Measurements from ENCODE around the gene BCL2L13. TPM values are rescaled to one million over a fixed set of nuclear protein-coding genes. Genes with fewer than 3 reads are reported as not detected.

The BCL2L13 gene
- polyA plus RNA-seq, 1 donor (not counting 4 experiments of a cell fraction or from before 2014, with no cell fraction given), result 51.0 TPM

DNA sequence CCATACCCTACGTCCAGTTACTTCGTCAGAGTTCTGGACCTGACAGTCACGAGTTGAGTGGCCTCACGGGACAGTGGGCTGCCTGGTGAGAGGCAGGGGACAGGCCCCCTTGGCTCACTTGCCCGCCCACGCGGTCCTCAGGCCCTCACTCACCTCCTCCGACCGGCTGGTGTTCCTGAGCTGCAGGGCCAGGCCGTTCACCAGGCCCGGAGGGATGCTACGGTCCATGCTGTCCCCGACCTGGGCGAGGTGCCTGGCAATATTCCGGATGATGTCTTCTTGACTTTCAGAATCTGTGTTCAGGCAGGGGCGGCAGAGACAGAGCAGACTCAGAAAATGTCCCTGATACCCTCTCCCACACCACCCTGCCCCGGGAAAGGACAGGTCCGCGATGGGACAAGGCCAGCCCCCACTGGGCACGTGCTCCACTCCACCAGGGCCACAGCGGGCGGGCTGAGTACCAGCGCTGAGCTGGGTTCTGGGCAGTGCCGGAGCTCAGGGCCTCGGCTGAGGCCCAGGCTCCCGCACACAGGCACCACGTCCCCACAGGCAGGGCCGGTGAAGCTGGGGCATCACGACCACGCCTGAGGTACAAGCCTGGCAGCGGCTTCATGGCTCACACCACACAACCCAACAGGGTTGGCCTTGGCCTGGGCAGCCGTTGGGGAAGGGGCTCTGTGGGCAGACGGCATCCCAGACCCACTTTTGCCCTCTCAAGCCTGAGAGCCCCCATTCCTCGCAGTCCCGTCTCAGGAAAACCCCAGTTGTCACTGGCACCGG, 100.8 kb downstream of the BCL2L13 start:
- H3K9ac ChIP-seq (ENCODE audit: control insufficient read depth, extremely low read depth, insufficient read depth, low read length), result no peak overlapping the region
- dilution Hi-C loops (cut with MboI; ENCODE audit: extremely low pct_ligation_motif_present, low sequenced_read_pairs), result no loop called here
- no peaks in the 10 kb centered on the region for H3K9me3 ChIP-seq (ENCODE audit: control insufficient read depth, low read depth, low read length)
- FAIRE-seq (no peak), DNase-seq (ENCODE audit: low read depth, low spot score) (no peak)
- no peaks in the 10 kb centered on the region for H4K20me1 ChIP-seq (ENCODE audit: control insufficient read depth, extremely low read depth, insufficient read depth, low read length)
- peaks cover 6% of the 10 kb centered on the region for H3K4me1 ChIP-seq (ENCODE audit: control insufficient read depth, extremely low read depth, insufficient read depth, low read length)
- TF ChIP-seq, protein P1, sequence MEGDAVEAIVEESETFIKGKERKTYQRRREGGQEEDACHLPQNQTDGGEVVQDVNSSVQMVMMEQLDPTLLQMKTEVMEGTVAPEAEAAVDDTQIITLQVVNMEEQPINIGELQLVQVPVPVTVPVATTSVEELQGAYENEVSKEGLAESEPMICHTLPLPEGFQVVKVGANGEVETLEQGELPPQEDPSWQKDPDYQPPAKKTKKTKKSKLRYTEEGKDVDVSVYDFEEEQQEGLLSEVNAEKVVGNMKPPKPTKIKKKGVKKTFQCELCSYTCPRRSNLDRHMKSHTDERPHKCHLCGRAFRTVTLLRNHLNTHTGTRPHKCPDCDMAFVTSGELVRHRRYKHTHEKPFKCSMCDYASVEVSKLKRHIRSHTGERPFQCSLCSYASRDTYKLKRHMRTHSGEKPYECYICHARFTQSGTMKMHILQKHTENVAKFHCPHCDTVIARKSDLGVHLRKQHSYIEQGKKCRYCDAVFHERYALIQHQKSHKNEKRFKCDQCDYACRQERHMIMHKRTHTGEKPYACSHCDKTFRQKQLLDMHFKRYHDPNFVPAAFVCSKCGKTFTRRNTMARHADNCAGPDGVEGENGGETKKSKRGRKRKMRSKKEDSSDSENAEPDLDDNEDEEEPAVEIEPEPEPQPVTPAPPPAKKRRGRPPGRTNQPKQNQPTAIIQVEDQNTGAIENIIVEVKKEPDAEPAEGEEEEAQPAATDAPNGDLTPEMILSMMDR (optimal IDR thresholded peaks at IDR 0.05 in 1 of 3, IDR thresholded peaks at IDR 0.05 in 1 of 3, conservative IDR thresholded peaks at IDR 0.05 in 1 of 3; ENCODE audit: extremely low read depth in 1 of 3, insufficient read depth in 2 of 3, low read length in 3 of 3), result no peak
- TF ChIP-seq EZH2 (IDR thresholded peaks at IDR 0.05; ENCODE audit: low read length), result no peak
- no peaks in the 10 kb centered on the region for H3K79me2 ChIP-seq (ENCODE audit: control insufficient read depth, insufficient read depth, low read length)
- H3K36me3 ChIP-seq (ENCODE audit: control insufficient read depth in 2 of 2, extremely low read depth in 1 of 2, insufficient read depth in 2 of 2, low read length in 2 of 2), result peaks cover 0 to 11% of the 10 kb centered on the region in 2 experiments
- no peak overlapping the region for H3K4me2 ChIP-seq (ENCODE audit: control insufficient read depth, extremely low read depth, insufficient read depth, low read depth, low read length)
- no peaks in the 10 kb centered on the region for H3K9me1 ChIP-seq (ENCODE audit: control insufficient read depth, extremely low read depth, insufficient read depth, low read length)
- H3K27ac ChIP-seq (ENCODE audit: control insufficient read depth, insufficient read depth, low read length), result no peak overlapping the region
- no peaks in the 10 kb centered on the region for H3K27me3 ChIP-seq (ENCODE audit: control insufficient read depth, extremely low read depth, insufficient read depth, low read length)
- H3K4me3 ChIP-seq (ENCODE audit: control insufficient read depth in 2 of 3, extremely low read depth in 1 of 3, insufficient read depth in 2 of 3, low read depth in 1 of 3, low read length in 3 of 3), result no peak overlapping the region
- no peak overlapping the region for H2AFZ ChIP-seq (ENCODE audit: control insufficient read depth, low read length)

DNA sequence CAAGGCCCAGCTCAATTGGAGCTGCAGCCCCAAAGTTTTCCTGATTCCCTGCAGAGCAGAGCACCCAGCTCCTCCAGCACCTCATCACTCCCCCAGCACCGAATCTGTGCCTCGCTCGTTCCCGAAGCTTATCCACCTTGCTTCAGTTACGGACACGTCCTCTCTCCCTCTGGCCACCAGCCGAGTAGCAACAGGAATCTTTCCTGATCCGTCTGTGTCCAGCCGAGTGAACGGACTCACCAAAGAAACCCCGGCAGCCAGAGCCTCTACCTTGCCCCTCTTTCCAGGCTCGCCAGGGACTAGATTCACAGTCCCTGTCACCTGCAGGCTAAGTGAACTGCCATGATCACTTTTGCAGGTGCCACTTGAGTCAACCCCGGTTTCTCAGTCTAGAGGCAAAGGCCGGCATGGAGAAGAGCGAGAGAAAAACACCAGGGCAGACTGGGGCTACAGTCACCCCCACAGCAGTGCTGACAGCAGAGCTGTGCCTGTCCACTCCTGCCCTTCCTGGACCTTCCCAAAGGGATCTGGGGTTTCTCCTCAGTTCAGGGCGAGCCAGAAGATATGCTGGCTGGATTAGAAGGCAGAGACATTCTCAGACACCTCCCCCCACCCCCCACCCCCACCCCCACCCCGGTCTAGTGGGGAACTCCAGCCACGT, 103.4 kb downstream of the BCL2L13 start:
- no peak for TF ChIP-seq EZH2 (IDR thresholded peaks at IDR 0.05; ENCODE audit: low read length)
- TF ChIP-seq, protein P1 (optimal IDR thresholded peaks at IDR 0.05 in 1 of 3, IDR thresholded peaks at IDR 0.05 in 1 of 3, conservative IDR thresholded peaks at IDR 0.05 in 1 of 3; ENCODE audit: extremely low read depth in 1 of 3, insufficient read depth in 2 of 3, low read length in 3 of 3), result no peak
- H3K4me2 ChIP-seq (ENCODE audit: control insufficient read depth, extremely low read depth, insufficient read depth, low read depth, low read length), result no peak overlapping the region
- dilution Hi-C loops (cut with MboI; ENCODE audit: extremely low pct_ligation_motif_present, low sequenced_read_pairs), result no loop called here
- H3K79me2 ChIP-seq (ENCODE audit: control insufficient read depth, insufficient read depth, low read length), result no peaks in the 10 kb centered on the region
- H3K9me3 ChIP-seq (ENCODE audit: control insufficient read depth, low read depth, low read length), result no peaks in the 10 kb centered on the region
- no peak overlapping the region for H3K9ac ChIP-seq (ENCODE audit: control insufficient read depth, extremely low read depth, insufficient read depth, low read length)
- H3K4me3 ChIP-seq (ENCODE audit: control insufficient read depth in 2 of 3, extremely low read depth in 1 of 3, insufficient read depth in 2 of 3, low read depth in 1 of 3, low read length in 3 of 3), result no peak overlapping the region
- no peaks in the 10 kb centered on the region for H4K20me1 ChIP-seq (ENCODE audit: control insufficient read depth, extremely low read depth, insufficient read depth, low read length)
- H3K9me1 ChIP-seq (ENCODE audit: control insufficient read depth, extremely low read depth, insufficient read depth, low read length), result no peaks in the 10 kb centered on the region
- peaks cover 10% of the 10 kb centered on the region for H3K4me1 ChIP-seq (ENCODE audit: control insufficient read depth, extremely low read depth, insufficient read depth, low read length)
- DNase-seq (ENCODE audit: low read depth, low spot score) (no peak), FAIRE-seq (no peak)
- H3K27ac ChIP-seq (ENCODE audit: control insufficient read depth, insufficient read depth, low read length), result no peak overlapping the region
- H3K27me3 ChIP-seq (ENCODE audit: control insufficient read depth, extremely low read depth, insufficient read depth, low read length), result no peaks in the 10 kb centered on the region
- no peak overlapping the region for H2AFZ ChIP-seq (ENCODE audit: control insufficient read depth, low read length)
- peaks cover 0 to 4% of the 10 kb centered on the region in 2 experiments for H3K36me3 ChIP-seq (ENCODE audit: control insufficient read depth in 2 of 2, extremely low read depth in 1 of 2, insufficient read depth in 2 of 2, low read length in 2 of 2)
